Right lobe of liver (tissue), 4 donors: ENCODE results near the gene CCDC30.

ENCODE experiments used
- POLR2A ChIP-seq: fragments of 450-650 bp; IDR thresholded peaks from one replicate; pipeline ENCODE4 v1.6.1; 2017; ENCODE audit warnings: antibody characterized with exemption, mild to moderate bottlenecking
- TF ChIP-seq, protein P1 (sequence below), 4 donors: fragments of 200-600 bp in 3 of 4; fragments of 450-650 bp in 1 of 4; IDR thresholded peaks; one replicate each; pipeline versions ENCODE4 v1.5.1 to v1.8.0; 2016 to 2022; ENCODE audit warnings: antibody characterized with exemption in 4 of 4, mild to moderate bottlenecking in 2 of 4
- donor health status: DM: no; HTN: no; CAD: no.
- donor health status: DM: no; HTN: no; CAD: no.
- donor health status: DM: no; HTN: yes; CAD: no.

DNA sequence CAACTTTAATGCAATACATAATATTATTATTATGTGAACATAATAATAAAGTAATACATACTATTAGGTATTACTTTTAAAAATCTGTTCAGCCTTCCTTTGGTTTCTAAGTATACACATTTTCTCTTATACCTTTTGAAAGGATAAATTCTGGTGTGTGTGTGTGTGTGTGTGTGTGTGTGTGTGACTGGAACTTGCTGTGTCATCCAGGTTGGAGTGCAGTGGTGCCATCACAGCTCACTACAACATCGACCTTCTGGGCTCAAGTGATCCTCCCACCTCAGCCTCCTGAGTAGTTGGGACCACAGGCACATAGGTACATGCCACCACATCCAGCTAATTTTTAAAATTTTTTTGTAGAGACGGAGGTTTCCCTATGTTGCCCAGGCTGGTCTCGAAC, 88.5 kb downstream of the CCDC30 start:
- TF ChIP-seq POLR2A, result no peak
- TF ChIP-seq, protein P1, sequence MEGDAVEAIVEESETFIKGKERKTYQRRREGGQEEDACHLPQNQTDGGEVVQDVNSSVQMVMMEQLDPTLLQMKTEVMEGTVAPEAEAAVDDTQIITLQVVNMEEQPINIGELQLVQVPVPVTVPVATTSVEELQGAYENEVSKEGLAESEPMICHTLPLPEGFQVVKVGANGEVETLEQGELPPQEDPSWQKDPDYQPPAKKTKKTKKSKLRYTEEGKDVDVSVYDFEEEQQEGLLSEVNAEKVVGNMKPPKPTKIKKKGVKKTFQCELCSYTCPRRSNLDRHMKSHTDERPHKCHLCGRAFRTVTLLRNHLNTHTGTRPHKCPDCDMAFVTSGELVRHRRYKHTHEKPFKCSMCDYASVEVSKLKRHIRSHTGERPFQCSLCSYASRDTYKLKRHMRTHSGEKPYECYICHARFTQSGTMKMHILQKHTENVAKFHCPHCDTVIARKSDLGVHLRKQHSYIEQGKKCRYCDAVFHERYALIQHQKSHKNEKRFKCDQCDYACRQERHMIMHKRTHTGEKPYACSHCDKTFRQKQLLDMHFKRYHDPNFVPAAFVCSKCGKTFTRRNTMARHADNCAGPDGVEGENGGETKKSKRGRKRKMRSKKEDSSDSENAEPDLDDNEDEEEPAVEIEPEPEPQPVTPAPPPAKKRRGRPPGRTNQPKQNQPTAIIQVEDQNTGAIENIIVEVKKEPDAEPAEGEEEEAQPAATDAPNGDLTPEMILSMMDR (IDR thresholded peaks at IDR 0.05), result no peak
